ENCODE results near the gene MYB. TPM values are rescaled to one million over a fixed set of nuclear protein-coding genes. Genes with fewer than 3 reads are reported as not detected.

Gene MYB
- total and polyA plus RNA-seq, 5 donors: 0.12 to 0.14 TPM; not detected in 3

DNA sequence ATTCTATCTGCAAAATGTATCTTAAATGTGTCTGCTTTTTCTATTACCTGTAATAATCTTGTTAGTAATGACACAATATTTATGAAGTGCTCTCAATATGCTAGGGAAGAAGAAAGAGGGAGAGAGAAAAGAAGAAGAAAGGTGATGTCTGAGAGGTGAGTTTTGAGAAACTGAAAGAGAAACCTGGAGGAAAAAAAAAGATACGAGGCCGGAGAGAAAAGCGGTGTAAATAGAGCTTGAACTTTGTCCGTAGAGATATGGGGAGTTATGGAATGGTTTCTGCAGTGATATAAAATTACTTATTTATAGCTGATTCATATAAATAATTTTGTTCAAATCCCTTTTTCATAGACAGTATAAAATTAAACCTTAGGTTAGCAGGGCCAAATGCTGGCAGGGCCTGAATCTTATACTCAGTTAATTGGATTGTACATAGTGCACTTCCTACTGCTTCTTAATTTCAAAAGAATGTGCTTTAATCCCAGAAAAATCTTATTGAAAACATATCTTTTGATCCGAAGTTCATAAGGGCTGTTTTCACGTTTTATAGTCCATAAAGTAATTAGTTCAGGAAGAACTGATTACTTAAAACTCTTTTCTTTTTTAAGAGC is 43.0 kb downstream of the MYB start:
- DNase-seq (no peak), ATAC-seq (no peak)
- intact Hi-C loops (cut with DNase I): no loop called here
- Histone ChIP-seq H3K9me3 (ENCODE audit: control insufficient read depth, low read length) (no peaks in the 10 kb centered on the region), H3K27ac (ENCODE audit: low read length) (no peak overlapping the region), H3K27me3 (ENCODE audit: control insufficient read depth, insufficient read depth) (peaks cover 2% of the 10 kb centered on the region), H3K4me3 (ENCODE audit: low read length) (no peak overlapping the region), H3K4me1 (ENCODE audit: control insufficient read depth, insufficient read depth, low read length) (no peaks in the 10 kb centered on the region)
- WGBS: 80% methylated on average over 6 of the region's 6 CpGs

DNA sequence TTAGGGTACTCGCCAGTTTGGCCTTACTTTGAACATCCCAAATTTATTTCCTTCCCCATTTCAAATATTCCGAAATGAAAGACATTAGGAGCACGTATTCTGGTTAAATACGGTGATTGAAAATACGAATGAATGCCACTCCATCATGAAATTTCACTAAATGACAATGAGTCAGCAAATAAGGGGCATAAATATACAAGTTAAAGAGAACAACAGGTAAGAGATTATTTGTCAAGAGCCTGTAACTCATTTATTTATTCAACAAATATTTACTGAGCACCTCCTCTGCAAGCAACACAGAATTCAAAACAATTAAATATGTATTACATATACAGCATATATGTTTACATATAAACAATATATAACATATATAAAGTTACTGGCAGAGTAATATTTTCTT is 44.8 kb downstream of the MYB start:
- 85% methylated on average over 5 of the region's 5 CpGs for WGBS
- DNase-seq: no peak
- ATAC-seq: no peak
- H3K4me1 ChIP-seq (ENCODE audit: control insufficient read depth, insufficient read depth, low read length): no peaks in the 10 kb centered on the region
- H3K4me3 ChIP-seq (ENCODE audit: low read length): no peak overlapping the region
- H3K9me3 ChIP-seq (ENCODE audit: control insufficient read depth, low read length): no peaks in the 10 kb centered on the region
- H3K27me3 ChIP-seq (ENCODE audit: control insufficient read depth, insufficient read depth): peaks cover 2% of the 10 kb centered on the region
- H3K27ac ChIP-seq (ENCODE audit: low read length): no peak overlapping the region
- intact Hi-C loops (cut with DNase I): no loop called here

DNA sequence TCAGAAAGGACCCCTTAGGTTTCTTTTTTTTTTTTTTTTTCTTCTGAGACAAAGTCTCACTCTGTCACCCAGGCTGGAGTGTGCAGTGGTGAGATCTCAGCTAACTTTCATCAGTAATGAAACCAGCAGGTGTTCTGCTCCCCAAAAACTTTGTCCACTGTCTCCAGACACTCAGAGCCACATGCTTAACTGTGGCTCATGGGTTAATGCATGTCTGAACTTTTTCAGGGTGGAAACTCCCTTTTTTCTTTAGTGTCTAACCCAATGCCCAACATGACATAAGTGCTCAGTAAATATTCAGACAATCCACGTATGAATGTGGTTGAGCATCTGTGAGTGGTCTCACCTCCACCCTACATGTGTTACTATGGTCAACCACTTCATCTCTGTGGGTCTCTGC is 45.4 kb downstream of the MYB start:
- intact Hi-C loops (cut with DNase I): no loop called here
- H3K4me1 ChIP-seq (ENCODE audit: control insufficient read depth, insufficient read depth, low read length): no peaks in the 10 kb centered on the region
- WGBS: 79% methylated on average over 1 of the region's 1 CpG
- H3K9me3 ChIP-seq (ENCODE audit: control insufficient read depth, low read length): no peaks in the 10 kb centered on the region
- H3K4me3 ChIP-seq (ENCODE audit: low read length): no peak overlapping the region
- peaks cover 2% of the 10 kb centered on the region for H3K27me3 ChIP-seq (ENCODE audit: control insufficient read depth, insufficient read depth)
- H3K27ac ChIP-seq (ENCODE audit: low read length): no peak overlapping the region
- DNase-seq (no peak), ATAC-seq (no peak)

DNA sequence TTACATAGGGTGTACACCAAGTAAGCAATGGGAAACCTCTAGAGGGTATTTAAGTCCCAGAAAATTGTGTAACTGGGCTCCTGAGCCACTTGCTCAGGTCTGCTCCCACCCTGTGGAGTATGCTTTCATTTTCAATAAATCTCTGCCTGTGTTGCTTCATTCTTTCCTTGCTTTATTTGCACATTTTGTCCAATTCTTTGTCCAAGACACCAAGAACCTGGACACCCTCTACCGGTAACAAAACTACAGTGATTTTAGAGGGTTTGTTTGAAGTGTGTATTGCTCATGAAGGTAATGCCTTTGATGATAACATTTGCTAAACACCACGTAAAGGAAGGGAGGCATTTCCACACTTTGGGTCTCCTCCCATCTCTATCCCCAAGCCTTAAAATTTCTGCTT is 46.2 kb downstream of the MYB start:
- intact Hi-C loops (cut with DNase I): no loop called here
- no peaks in the 10 kb centered on the region for H3K4me1 ChIP-seq (ENCODE audit: control insufficient read depth, insufficient read depth, low read length)
- no peak overlapping the region for H3K4me3 ChIP-seq (ENCODE audit: low read length)
- WGBS: 87% methylated on average over 2 of the region's 2 CpGs
- ATAC-seq (no peak), DNase-seq (no peak)
- H3K27ac ChIP-seq (ENCODE audit: low read length): no peak overlapping the region
- no peaks in the 10 kb centered on the region for H3K9me3 ChIP-seq (ENCODE audit: control insufficient read depth, low read length)
- H3K27me3 ChIP-seq (ENCODE audit: control insufficient read depth, insufficient read depth): peaks cover 2% of the 10 kb centered on the region

DNA sequence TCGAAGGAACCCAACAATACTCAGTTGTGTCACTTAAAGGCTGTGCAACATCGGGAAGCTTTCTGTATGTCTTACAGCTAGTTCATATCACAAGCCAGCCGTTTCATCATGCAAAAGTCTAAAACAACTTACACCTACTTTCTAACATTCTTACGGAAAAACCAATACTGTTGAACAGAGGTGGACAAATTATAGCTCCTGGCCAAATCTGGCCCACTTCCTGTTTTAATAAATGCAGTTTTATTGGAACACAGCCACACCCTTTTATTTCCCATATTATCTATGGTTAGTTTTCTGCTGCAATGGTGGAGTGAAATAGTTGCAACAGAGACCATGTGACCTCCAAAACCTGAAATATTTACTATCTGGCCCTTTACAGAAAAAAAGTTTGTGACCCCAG is 46.6 kb downstream of the MYB start:
- DNase-seq (no peak), ATAC-seq (no peak)
- H3K27me3 ChIP-seq (ENCODE audit: control insufficient read depth, insufficient read depth): peaks cover 2% of the 10 kb centered on the region
- 93% methylated on average over 4 of the region's 4 CpGs for WGBS
- H3K4me3 ChIP-seq (ENCODE audit: low read length): no peak overlapping the region
- intact Hi-C loops (cut with DNase I): no loop called here
- no peaks in the 10 kb centered on the region for H3K4me1 ChIP-seq (ENCODE audit: control insufficient read depth, insufficient read depth, low read length)
- no peaks in the 10 kb centered on the region for H3K9me3 ChIP-seq (ENCODE audit: control insufficient read depth, low read length)
- H3K27ac ChIP-seq (ENCODE audit: low read length): no peak overlapping the region

DNA sequence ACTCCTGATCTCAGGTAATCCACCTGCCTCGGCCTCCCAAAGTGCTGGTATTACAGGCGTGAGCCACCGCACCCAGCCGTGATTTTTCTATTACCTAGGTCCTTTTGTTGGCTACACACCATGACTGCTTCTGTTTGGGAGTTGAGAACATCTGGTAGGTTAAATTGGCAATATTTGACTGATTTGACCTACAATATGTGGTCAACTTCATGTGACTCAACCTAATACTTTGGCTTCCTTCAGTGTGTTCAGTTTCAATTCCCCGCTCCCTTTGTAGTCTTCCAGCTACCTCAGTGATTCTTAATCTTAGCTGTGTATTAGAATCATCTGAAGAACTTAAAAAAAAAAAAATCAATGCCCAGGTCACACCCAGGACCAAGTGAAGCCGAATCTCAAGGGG is 47.4 kb downstream of the MYB start:
- Histone ChIP-seq H3K27ac (ENCODE audit: low read length) (no peak overlapping the region), H3K4me3 (ENCODE audit: low read length) (no peak overlapping the region), H3K9me3 (ENCODE audit: control insufficient read depth, low read length) (no peaks in the 10 kb centered on the region), H3K4me1 (ENCODE audit: control insufficient read depth, insufficient read depth, low read length) (no peaks in the 10 kb centered on the region), H3K27me3 (ENCODE audit: control insufficient read depth, insufficient read depth) (peaks cover 2% of the 10 kb centered on the region)
- 94% methylated on average over 6 of the region's 6 CpGs for WGBS
- intact Hi-C loops (cut with DNase I): no loop called here
- ATAC-seq (no peak), DNase-seq (no peak)

DNA sequence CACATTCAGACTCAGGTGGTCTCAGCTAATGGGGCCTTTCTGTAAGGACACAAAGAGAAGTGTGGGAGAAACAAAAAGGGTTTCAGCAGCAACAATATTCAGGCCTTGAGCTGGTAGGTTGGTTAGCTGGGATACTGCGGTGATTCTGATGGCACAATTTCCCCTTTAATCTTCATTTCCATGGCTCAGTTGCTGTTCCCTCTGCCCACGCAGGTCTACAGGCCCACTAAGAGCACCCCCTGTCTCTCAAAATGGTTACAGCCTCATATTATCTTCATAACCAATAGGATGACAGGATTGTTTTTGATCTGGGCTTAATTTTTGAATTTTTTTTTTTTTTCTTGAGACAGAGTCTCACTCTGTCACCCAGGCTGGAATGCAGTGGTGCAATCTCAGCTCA is 48.9 kb downstream of the MYB start:
- Histone ChIP-seq H3K4me3 (ENCODE audit: low read length) (no peak overlapping the region), H3K9me3 (ENCODE audit: control insufficient read depth, low read length) (no peaks in the 10 kb centered on the region), H3K27ac (ENCODE audit: low read length) (no peak overlapping the region), H3K4me1 (ENCODE audit: control insufficient read depth, insufficient read depth, low read length) (no peaks in the 10 kb centered on the region), H3K27me3 (ENCODE audit: control insufficient read depth, insufficient read depth) (no peaks in the 10 kb centered on the region)
- no peak for ATAC-seq
- intact Hi-C loops (cut with DNase I): no loop called here
- 82% methylated on average over 2 of the region's 2 CpGs for WGBS
- DNase-seq: no peak

DNA sequence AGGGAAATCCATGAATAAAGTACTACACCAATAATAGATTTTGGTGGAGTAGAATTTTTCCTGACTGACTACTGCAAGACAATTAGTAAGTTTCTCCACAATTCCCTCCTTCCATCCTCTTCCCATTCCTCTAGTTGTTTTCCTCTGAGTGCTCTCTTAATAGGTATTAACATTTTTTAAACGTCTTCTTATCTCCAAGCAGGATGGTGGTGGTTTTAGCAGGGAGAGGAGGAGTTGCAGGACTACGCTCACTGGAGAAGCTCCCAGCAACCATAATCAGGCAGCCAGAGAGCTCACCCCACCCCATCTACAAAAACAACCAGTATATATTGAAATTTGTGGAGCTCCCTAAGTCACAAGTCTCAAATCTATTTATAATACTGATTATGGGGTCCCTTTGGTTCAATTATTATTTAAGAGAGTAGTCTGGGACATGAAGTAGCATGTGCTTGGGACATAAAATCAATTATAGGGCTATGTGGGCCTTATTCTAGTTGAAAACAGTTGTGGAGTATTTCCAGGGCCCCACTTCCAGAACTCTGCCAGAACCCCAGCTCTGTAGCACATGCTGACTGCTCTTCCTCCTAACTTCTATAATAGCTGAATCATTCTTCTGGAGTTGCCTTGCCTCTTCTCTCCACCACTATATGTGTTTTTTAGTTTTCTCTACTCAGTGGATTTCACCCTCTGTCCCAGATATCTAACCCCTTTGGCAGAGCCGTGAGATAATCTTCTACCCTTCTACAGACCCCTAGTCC is 49.8 kb downstream of the MYB start:
- ATAC-seq: no peak
- intact Hi-C loops (cut with DNase I): no loop called here
- H3K4me1 ChIP-seq (ENCODE audit: control insufficient read depth, insufficient read depth, low read length): no peaks in the 10 kb centered on the region
- no peak overlapping the region for H3K27ac ChIP-seq (ENCODE audit: low read length)
- DNase-seq: no peak
- no peaks in the 10 kb centered on the region for H3K9me3 ChIP-seq (ENCODE audit: control insufficient read depth, low read length)
- 51% methylated on average over 3 of the region's 3 CpGs for WGBS
- H3K4me3 ChIP-seq (ENCODE audit: low read length): no peak overlapping the region
- H3K27me3 ChIP-seq (ENCODE audit: control insufficient read depth, insufficient read depth): no peaks in the 10 kb centered on the region

DNA sequence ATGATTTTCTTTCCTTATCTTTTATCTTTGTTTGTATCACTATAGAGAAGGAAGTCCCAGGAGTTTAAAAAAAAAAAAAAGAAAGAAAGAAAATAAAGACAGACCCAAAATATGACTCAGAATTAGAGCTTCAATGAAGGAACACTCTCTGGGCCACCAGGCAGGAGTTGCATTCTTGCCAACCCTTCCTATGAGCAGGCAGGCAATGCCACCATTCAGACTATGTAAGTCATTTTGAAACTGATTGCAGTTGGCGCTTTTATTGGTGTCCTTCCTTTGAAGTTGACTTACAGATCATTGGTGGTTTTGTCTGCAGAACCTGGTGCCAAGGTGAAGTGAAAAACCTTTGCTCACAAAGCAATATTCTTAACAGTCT is 50.3 kb downstream of the MYB start:
- ATAC-seq (no peak), DNase-seq (no peak)
- Histone ChIP-seq H3K27me3 (ENCODE audit: control insufficient read depth, insufficient read depth) (no peaks in the 10 kb centered on the region), H3K4me3 (ENCODE audit: low read length) (no peak overlapping the region), H3K4me1 (ENCODE audit: control insufficient read depth, insufficient read depth, low read length) (no peaks in the 10 kb centered on the region), H3K9me3 (ENCODE audit: control insufficient read depth, low read length) (no peaks in the 10 kb centered on the region), H3K27ac (ENCODE audit: low read length) (no peak overlapping the region)
- intact Hi-C loops (cut with DNase I): no loop called here
- 94% methylated on average over 1 of the region's 1 CpG for WGBS

DNA sequence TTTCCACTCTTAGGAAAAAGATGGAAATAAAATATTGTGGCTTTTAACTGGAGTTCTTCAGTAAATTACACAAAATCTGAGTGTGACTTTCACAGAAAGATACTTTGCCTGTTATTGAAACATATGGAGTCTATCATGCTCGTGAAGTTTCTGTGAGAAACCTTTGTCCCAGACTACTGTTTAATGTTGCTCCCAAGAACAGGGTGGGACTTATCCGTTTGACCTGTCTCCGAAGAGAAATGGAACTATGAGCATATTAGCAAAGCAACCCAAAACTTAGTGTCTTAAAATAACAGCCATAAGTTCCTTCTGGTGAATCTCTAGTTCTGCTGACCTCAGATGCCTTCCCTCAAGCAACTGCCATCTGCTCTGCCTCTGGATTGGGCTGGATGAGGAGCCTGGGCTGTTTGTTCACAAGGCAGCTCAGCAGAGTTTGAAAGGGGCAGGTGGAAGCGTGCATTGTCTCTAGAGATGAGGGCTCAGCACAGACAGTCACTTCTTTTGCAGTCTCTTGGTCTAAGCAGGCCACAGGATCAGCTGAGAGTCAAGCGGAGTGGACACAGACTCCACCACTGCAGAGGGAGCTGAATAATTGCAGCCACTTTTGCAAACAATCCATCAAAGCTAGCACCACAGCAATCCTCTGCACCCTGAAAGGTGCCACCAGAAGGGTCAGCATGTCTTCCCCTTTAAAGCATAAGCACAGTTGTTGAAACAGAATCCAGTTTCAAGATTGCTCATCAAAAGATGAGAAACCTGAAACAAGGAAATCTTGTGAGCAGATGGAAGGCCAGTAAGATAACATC is 52.8 kb downstream of the MYB start:
- ATAC-seq: no peak
- Histone ChIP-seq H3K9me3 (ENCODE audit: control insufficient read depth, low read length) (no peaks in the 10 kb centered on the region), H3K4me1 (ENCODE audit: control insufficient read depth, insufficient read depth, low read length) (no peaks in the 10 kb centered on the region), H3K4me3 (ENCODE audit: low read length) (no peak overlapping the region), H3K27ac (ENCODE audit: low read length) (no peak overlapping the region), H3K27me3 (ENCODE audit: control insufficient read depth, insufficient read depth) (no peaks in the 10 kb centered on the region)
- 61% methylated on average over 5 of the region's 5 CpGs for WGBS
- DNase-seq: no peak
- intact Hi-C loops (cut with DNase I): no loop called here

DNA sequence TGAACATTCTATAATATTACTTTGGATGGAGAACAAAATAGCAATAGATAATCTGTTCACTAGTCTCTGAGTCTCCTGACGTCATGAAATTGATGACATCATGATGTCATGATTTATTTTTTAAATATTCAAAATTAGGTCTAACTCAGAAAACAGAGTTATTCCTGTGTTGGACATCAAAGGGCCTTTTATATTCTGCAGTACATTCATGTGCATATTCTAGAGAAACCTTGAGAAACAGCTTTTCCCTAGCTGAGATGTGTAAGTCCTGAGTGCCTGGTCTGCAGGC is 53.3 kb downstream of the MYB start:
- Histone ChIP-seq H3K4me3 (ENCODE audit: low read length) (no peak overlapping the region), H3K4me1 (ENCODE audit: control insufficient read depth, insufficient read depth, low read length) (no peaks in the 10 kb centered on the region), H3K27me3 (ENCODE audit: control insufficient read depth, insufficient read depth) (no peaks in the 10 kb centered on the region), H3K27ac (ENCODE audit: low read length) (no peak overlapping the region), H3K9me3 (ENCODE audit: control insufficient read depth, low read length) (no peaks in the 10 kb centered on the region)
- intact Hi-C loops (cut with DNase I): no loop called here
- DNase-seq (no peak), ATAC-seq (no peak)
- WGBS: 50% methylated on average over 1 of the region's 1 CpG
